GM10847 (cell line): ENCODE results near the gene FLT3LG.

ENCODE experiments used
- POLR2A ChIP-seq: IDR thresholded peaks from 2 replicates; pipeline ENCODE4 v1.6.1; 2011; ENCODE audit not compliant: insufficient read length; ENCODE audit errors: extremely low read depth

Gene FLT3LG

DNA sequence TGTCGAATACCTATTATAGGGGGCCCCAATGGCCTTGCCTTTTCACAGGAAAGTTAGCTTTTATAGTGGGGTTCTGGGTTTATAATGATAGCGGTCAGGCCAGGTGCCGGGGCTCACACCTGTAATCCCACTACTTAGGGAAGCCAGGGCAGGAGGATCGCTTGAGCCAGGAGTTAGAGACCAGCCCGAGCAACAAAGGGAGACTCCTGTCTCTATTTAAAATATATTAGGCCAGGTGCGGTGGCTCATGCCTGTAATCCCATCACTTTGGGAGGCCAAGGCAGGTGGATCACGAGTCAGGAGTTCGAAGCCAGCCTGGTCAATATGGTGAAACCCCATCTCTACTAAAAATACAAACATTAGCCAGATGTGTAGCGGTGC lies 29.6 kb downstream of the FLT3LG start:
- no peak for TF ChIP-seq POLR2A

DNA sequence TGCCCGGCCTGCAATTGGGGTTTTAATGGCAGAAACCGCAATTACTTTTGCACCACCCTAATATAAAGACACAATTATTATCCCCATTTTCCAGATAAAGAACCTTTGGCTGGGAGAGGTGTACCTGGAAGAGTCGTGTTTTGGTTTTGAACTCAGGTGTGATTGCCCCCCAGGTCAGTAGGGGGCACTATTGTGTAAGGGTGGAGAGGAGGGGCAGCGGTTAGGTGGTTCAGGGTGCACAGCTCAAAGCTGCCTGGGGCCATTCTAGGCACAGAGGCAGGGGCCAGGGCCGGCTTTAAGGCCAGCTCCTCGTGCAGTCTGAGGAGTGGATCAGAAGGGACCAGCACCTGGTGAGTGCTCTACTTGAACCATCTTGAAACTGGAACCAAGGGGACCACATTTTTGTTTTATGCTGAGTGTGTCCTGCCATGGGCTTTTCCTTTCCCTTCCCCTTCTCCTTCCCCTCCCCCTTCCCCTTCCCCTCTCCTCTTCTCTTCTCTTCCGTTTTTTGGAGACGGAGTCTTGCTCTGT lies 32.6 kb downstream of the FLT3LG start:
- TF ChIP-seq POLR2A, result no peak

DNA sequence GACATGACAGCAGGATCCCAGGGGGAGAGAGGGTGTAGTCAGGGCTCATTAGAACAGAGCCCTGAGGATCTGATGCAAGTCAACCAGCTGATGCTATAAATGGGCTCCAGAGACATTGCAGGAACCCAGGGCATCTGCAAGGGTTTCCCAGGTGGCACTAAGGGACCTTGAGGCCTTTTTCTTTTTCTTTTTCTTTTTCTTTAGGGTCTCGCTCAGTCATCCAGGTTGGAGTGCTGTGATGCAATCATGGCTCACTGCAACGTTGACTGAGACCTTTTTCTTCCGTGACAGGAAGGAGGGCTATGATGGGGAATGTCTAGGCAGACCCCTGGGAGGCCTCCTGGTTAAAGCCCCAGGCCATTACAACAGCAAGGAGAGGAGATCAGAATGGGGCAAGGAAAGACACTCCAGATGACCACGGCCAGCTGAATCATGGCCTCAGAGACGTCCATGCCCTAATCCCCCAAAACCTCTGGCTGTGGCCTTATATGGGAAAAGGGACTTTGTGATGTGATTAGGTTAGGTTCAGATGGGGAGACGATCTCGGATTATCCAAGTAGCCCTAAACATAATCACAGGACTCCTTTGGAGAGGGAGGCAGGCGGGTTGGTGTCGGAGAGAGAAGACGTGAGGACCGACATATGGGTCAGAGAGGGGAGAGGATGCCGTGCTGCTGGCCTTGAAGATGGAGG lies 33.9 kb downstream of the FLT3LG start:
- no peak for TF ChIP-seq POLR2A

DNA sequence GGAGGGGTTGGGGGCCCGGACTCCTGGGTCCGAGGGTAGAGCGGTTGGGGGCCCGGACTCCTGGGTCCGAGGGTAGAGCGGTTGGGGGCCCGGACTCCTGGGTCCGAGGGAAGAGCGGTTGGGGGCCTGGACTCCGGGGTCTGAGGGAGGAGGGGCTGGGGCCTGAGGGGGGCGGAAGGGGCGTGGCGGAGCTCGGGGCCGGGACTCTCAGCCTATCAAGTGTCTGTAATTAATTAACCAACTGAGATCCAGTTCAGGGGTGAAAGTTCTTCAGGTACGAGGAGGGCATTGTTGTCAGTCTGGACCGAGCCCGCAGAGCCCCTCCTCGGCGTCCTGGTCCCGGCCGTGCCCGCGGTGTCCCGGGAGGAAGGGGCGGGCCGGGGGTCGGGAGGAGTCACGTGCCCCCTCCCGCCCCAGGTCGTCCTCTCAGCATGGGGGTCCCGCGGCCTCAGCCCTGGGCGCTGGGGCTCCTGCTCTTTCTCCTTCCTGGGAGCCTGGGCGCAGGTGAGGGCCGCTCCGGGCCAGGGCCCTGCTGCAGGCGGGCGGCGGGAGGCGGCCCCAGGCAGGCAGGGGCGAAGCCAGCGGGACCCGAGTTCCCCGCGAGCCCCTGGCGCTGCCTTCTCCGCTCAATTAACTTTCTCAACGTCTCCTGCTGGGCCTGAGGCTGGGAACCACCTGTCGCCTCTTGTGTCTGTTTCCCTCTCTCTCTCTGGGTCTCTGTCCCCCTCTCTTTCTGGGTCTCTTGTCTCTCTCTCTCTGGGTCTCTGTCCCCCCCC lies 39.1 kb downstream of the FLT3LG start:
- no peak for TF ChIP-seq POLR2A

DNA sequence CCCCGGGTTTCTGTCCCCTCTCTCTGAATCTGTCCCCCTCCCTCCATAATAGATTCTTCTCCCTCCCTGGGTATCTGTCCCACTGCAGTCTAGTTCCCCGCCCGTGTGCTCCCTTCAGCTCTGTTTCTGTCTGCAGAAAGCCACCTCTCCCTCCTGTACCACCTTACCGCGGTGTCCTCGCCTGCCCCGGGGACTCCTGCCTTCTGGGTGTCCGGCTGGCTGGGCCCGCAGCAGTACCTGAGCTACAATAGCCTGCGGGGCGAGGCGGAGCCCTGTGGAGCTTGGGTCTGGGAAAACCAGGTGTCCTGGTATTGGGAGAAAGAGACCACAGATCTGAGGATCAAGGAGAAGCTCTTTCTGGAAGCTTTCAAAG lies 39.7 kb downstream of the FLT3LG start:
- no peak for TF ChIP-seq POLR2A

DNA sequence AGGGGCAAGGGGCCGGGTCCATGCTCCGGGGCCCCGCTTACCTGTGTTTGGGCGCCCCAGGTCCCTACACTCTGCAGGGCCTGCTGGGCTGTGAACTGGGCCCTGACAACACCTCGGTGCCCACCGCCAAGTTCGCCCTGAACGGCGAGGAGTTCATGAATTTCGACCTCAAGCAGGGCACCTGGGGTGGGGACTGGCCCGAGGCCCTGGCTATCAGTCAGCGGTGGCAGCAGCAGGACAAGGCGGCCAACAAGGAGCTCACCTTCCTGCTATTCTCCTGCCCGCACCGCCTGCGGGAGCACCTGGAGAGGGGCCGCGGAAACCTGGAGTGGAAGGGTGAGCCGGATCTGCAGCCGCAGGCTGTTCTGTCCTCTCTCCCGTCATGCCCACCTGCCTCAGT lies 40.1 kb downstream of the FLT3LG start:
- TF ChIP-seq POLR2A, result no peak

DNA sequence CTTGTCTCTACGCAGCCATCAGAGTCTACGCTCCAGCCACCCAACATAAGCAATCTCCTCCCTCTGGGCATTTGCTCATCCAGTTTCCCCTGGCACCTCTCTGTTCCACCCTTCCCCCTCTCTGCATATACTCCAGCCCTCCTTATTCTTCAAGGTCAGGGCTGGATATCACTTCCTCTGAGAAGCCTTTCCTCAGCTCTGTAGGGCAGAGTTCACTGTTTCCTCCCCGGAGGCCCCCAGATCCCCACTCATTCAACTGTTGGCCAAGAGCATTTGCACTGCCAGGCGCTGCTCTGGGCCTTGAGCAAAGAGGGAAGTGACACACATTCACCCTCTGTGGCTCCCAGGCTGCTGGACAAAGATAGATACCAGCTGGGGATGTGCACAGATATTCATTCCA lies 41.8 kb downstream of the FLT3LG start:
- no peak for TF ChIP-seq POLR2A

DNA sequence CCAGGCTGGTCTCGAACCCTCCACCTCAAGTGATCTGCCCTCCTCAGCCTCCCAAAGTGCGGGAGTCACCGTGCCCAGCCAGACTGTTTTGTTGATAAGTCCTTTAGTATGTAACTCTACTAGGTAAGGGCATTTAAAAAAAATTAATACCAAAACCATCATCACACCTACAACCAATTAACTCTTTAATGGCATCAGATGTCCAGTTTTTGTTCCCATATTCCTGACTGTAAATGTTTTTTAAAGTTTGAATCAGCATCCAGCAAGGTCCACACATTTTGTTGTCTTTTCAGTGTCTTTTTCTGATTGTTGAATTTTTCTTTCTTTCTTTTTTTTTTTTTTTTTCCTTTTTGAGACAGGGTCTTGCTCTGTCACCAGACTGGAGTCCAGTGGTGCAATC lies 44.0 kb downstream of the FLT3LG start:
- no peak for TF ChIP-seq POLR2A

DNA sequence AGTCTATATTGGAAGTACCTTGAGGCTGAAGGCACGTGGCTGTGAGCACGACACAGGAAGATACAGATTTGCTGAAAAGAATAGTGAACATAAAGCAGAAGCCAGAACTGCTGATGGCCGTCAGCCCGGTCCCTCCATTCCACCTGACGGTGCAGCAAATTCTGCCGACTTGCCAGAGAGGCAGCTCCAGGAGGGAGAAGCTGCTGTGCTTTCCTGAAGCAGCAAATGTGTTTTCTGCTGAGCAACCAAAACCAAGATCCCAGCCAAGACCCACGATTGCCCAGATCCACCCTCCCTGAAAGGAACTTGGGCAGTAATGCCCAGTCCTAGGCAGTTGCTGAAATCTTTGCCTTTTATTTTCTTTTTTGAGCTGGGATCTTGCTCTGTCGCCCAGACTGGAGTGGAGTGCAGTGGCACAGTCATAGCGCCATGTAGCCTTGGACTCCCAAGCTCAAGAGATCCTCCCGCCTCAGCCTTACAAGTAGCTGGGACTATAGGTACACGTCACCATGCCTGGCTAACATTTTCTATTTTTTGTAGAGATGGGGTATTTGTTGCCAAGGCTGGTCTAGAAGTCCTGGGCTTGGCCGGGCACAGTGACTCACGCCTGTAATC lies 46.8 kb downstream of the FLT3LG start:
- TF ChIP-seq POLR2A, result no peak

DNA sequence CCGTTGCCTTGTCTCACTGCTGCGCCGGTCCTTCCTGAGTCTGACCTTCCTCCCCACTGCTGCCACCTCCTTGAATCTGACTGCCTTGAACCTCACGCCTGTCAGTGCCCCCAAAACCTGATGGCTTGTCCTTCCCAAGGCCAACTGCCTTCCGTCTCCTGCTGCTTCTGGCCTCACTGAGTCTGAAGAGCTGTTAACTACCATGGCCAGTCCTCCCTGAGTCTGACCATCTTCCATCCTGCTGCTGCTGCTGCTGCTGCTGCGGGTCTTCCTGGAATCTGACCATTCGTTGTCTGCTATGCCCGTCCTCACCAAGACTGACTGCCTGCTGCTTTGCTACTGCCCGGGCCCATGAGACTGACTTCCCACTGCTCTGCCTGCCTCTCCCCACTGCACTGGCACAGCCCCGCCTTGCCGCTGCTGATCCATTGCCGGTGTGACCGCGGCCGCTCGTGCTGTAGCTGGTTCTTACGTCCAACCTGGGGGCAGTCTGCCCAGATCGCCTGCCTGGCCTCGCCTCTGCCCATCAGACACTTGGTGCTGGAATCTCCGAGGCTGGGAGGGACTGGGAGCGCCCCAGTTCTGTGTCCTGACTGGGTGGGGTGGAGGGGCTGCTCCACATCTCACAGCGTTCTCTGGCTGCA lies 50.9 kb downstream of the FLT3LG start:
- TF ChIP-seq POLR2A, result no peak

DNA sequence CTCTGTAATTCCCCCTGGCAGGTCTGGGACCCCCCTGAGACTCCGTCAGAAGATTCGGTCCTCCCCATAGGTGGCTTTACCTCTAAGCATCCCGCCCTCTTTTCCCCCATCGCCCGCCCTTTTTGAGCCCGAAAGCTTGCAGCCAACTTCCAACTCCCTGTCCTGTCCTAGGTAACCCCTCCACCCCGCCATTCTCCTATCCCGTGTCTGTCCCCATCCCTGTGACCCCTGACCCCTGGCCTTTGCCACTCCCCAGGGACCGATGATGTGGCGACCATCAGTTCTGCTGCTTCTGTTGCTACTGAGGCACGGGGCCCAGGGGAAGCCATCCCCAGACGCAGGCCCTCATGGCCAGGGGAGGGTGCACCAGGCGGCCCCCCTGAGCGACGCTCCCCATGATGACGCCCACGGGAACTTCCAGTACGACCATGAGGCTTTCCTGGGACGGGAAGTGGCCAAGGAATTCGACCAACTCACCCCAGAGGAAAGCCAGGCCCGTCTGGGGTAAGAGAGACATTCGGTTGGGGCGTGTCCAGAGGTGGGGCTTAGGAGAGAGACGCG lies 54.3 kb downstream of the FLT3LG start:
- no peak for TF ChIP-seq POLR2A

DNA sequence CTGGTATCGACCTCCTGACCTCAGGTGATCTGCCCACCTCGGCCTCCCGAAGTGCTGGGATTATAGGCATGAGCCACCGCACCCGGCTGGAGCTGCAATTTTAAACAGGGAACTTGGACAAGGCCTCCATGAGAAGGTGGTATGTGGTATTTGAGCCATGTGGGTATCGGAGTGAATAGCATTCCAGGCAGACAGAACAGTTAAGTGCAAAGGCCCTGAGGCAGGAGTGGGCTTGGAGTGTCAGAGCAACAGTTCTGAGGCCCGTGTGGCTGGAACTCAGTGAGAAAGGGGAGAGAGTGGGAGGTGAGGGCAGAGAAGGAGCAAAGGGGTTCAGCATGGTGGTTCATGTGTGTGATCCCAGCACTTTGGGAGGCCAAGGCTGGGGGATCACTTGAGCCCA lies 56.7 kb downstream of the FLT3LG start:
- TF ChIP-seq POLR2A, result no peak

DNA sequence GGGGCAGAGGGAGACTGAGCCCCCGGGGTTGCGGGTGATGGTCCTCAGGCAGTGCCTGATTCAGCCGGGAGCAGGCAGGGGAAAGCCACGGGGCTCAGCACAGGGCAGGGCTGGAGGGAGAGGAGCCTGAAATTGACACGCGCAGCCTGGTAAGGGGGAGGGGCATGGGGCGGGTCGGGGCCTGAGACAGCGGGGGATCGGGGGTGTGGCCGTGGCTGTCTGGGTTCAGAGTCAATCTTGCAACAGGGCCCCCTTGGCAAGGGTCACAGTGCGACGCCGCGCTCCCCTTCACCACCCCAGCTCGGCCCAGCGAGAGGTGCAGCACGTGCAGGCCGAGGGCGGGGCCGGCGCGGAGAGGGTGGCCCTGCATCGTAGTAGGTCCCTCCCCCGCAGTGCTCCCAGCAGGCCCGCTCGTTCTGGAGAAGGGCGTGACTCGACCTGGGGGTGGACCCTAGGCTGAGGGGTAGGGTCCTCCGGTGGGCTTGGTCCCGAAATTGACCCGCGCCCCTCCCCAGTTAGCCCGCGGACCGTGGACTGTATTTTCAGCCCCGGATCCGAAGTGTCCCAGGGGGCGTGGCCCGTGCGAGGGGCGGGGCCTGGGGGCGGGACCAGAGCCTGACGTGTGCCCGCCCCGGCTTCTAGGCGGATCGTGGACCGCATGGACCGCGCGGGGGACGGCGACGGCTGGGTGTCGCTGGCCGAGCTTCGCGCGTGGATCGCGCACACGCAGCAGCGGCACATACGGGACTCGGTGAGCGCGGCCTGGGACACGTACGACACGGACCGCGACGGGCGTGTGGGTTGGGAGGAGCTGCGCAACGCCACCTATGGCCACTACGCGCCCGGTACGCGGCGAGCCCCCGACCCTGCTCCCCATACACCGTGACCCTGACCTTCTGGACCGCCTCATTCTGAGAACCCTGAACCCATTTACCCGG lies 59.8 kb downstream of the FLT3LG start:
- TF ChIP-seq POLR2A, result no peak

DNA sequence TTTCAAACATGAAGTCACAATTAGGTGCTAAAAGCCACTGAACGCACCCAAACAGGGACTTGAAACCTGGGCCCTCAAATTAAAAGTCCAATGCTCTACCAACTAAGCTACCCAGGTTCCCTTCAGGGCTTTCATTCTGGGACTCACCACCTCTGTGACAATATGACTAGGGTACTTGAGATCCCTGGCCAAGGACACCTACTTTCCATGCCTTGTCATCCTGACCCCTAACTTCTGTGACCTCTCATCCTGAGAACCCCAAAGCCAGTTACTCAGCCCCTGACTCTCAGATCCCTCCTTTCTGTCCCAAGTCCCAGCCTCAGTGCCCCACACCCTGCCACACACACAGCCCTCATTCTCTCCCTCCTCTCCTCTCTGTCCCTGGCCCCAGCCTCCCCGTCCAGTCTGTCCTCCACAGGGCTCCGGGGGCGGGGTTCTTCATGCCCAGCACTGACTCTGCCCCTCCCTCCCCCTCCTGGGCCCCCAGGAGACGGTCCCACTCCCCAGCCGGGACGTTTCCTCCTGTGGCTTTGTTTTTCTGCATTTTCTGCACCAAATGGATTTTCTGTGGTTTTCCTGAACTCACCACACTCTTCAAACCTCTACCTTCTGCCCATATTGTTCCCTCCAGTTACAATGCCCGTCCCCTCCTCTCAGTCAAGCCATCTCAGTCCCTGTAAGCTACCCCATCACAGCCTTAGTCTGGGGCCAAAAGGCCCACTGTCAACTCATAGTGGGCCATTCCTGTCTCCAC lies 60.8 kb downstream of the FLT3LG start:
- TF ChIP-seq POLR2A, result no peak
